PC-3 (cell line): Measurements from ENCODE around the gene SEMA3A. TPM values are rescaled to one million over a fixed set of nuclear protein-coding genes. Genes with fewer than 3 reads are reported as not detected.
A peak's percentile ranks its signal among the peaks of the same experiment; 100 is the strongest.

Experiments used
- ATAC-seq: fragments of 200-7000 bp; cut with Tn5 transposase; 2 replicates; pipeline ENCODE4 v1.9.1; 2020; ENCODE audit warnings: mild to moderate bottlenecking, moderate library complexity
- BruUV-seq: library from RNA; stranded (reverse); fragments of 400-500 nt; replicated peaks from 2 replicates; lab custom pipeline; 2021; lab: Mats Ljungman, UMichigan
- CTCF ChIA-PET: fragments of 300-600 bp; sonication (Branson Sonifier 250); formaldehyde crosslinking; loops from one replicate; lab custom pipeline; 2022; ENCODE audit warnings: antibody characterized with exemption; lab: Charles Lee
- POLR2A ChIA-PET: fragments of 300-600 bp; sonication (Branson Sonifier 250); formaldehyde crosslinking; loops from one replicate; lab custom pipeline; 2022; ENCODE audit warnings: antibody characterized with exemption; ENCODE audit not compliant: unreplicated experiment; lab: Charles Lee
- DNase-seq: peaks from one replicate; pipeline ENCODE4 v3.0.0-alpha.2; 2015
- H2AFZ ChIP-seq: fragments of 300-600 bp; sonication (generic); 2 replicates; pipeline ENCODE4 v1.6.0; 2016; ENCODE audit warnings: antibody characterized with exemption, low read length
- H3F3A ChIP-seq: fragments of 300-600 bp; sonication (generic); one replicate; pipeline ENCODE4 v1.6.0; 2017; ENCODE audit warnings: antibody characterized with exemption, low read length, control low read depth, mild to moderate bottlenecking; ENCODE audit not compliant: unreplicated experiment
- H3K27ac ChIP-seq: fragments of 300-600 bp; sonication (generic); 2 replicates; pipeline ENCODE4 v1.5.1; 2016; ENCODE audit warnings: mild to moderate bottlenecking, low read length
- H3K27me3 ChIP-seq: fragments of 300-600 bp; sonication (generic); 2 replicates; pipeline ENCODE4 v1.6.1; 2016; ENCODE audit warnings: low read length, mixed read lengths
- H3K36me3 ChIP-seq: fragments of 300-600 bp; sonication (generic); 2 replicates; pipeline ENCODE4 v1.6.1; 2016; ENCODE audit warnings: low read depth, mixed run types, low read length, mixed read lengths
- H3K4me1 ChIP-seq: fragments of 300-600 bp; sonication (generic); 2 replicates; pipeline ENCODE4 v1.5.1; 2016; ENCODE audit warnings: low read length; ENCODE audit not compliant: insufficient read depth
- H3K4me2 ChIP-seq: fragments of 300-600 bp; sonication (generic); 2 replicates; pipeline ENCODE4 v1.6.0; 2016; ENCODE audit warnings: low read length
- H3K4me3 ChIP-seq: fragments of 300-600 bp; sonication (generic); 2 replicates; pipeline ENCODE4 v1.5.1; 2016; ENCODE audit warnings: mild to moderate bottlenecking, low read length, mixed read lengths
- H3K79me2 ChIP-seq: fragments of 300-600 bp; sonication (generic); 2 replicates; pipeline ENCODE4 v1.6.1; 2017; ENCODE audit warnings: low read length, mixed read lengths
- H3K9ac ChIP-seq: fragments of 300-600 bp; sonication (generic); 2 replicates; pipeline ENCODE4 v1.6.0; 2016; ENCODE audit warnings: mild to moderate bottlenecking, low read length
- H3K9me2 ChIP-seq: fragments of 300-600 bp; sonication (generic); replicated peaks from 2 replicates; pipeline ENCODE4 v1.6.1; 2016; ENCODE audit warnings: mixed run types, low read length, mixed read lengths
- H3K9me3 ChIP-seq: fragments of 300-600 bp; sonication (generic); 2 replicates; pipeline ENCODE4 v1.6.1; 2016; ENCODE audit warnings: low read length, mixed read lengths
- H4K20me1 ChIP-seq: fragments of 300-600 bp; sonication (generic); 2 replicates; pipeline ENCODE4 v1.6.1; 2016; ENCODE audit warnings: low read length, mixed read lengths
- EZH2 ChIP-seq: fragments of 300-600 bp; sonication (generic); IDR thresholded peaks from one replicate; pipeline ENCODE4 v1.6.1; 2017; ENCODE audit warnings: antibody characterized with exemption, mild to moderate bottlenecking, low read length; ENCODE audit not compliant: unreplicated experiment
- EZH2phosphoT487 ChIP-seq: fragments of 300-600 bp; sonication (generic); IDR thresholded peaks from 2 replicates; pipeline ENCODE4 v1.6.1; 2018; ENCODE audit warnings: mild to moderate bottlenecking, antibody characterized with exemption, low read length, borderline replicate concordance
- intact Hi-C: fragments of 100-400 bp; cut with micrococcal nuclease; formaldehyde crosslinking; loops from 2 replicates; pipeline ENCODE4 v1.9.0; 2023
- total RNA-seq: library from RNA; depleted of rRNA; stranded (reverse); fragments of >200 nt; gene quantifications from 2 replicates; pipeline ENCODE4 v1.2.3, GENCODE V29; 2014
- TF ChIP-seq, protein P1 (sequence below): fragments of 300-600 bp; sonication (generic); conservative IDR thresholded peaks from 2 replicates; pipeline ENCODE4 v1.5.1; 2017; ENCODE audit warnings: antibody characterized with exemption, low read depth, mild to moderate bottlenecking, low read length

SEMA3A gene
- total RNA-seq, 1 experiment from 2014 or later, result 16.9 TPM

DNA sequence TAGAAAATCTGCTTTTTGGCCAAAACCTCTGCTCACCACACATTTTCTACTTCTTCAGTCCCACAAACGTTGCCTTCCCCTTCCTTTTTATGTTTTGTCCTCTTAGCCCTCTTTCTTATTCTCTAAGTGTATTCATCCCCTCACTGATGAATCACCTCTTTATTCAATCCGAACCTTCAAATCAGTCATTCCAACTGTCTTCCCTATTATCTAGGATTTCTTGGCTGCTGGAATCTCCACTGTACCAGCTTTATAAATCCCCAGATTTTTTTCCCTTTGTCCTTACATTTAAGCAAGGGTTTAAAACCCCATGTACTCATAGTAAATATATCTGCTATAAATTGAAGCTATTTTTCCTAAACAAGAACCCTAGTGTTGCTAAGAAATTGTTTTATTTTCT, 176.9 kb downstream of the SEMA3A start:
- no peaks in the 10 kb centered on the region for H4K20me1 ChIP-seq
- intact Hi-C loops, result no loop called here
- no peaks in the 10 kb centered on the region for H3F3A ChIP-seq
- ATAC-seq (no peak), DNase-seq (no peak)
- H3K9me3 ChIP-seq, result no peaks in the 10 kb centered on the region
- H3K4me2 ChIP-seq, result no peak overlapping the region
- POLR2A ChIA-PET, result interaction anchor here (0.5 kb wide), 1 partner anchor 18 kb away, joined by 3 read pairs; no protein-coding TSS in a partner anchor
- H2AFZ ChIP-seq, result no peak overlapping the region
- H3K9me2 ChIP-seq, result no peaks in the 10 kb centered on the region
- no peak overlapping the region for H3K4me3 ChIP-seq
- no peaks in the 10 kb centered on the region for H3K36me3 ChIP-seq
- H3K27ac ChIP-seq, result no peak overlapping the region
- TF ChIP-seq, protein P1, sequence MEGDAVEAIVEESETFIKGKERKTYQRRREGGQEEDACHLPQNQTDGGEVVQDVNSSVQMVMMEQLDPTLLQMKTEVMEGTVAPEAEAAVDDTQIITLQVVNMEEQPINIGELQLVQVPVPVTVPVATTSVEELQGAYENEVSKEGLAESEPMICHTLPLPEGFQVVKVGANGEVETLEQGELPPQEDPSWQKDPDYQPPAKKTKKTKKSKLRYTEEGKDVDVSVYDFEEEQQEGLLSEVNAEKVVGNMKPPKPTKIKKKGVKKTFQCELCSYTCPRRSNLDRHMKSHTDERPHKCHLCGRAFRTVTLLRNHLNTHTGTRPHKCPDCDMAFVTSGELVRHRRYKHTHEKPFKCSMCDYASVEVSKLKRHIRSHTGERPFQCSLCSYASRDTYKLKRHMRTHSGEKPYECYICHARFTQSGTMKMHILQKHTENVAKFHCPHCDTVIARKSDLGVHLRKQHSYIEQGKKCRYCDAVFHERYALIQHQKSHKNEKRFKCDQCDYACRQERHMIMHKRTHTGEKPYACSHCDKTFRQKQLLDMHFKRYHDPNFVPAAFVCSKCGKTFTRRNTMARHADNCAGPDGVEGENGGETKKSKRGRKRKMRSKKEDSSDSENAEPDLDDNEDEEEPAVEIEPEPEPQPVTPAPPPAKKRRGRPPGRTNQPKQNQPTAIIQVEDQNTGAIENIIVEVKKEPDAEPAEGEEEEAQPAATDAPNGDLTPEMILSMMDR, result no peak
- no peak for TF ChIP-seq EZH2phosphoT487
- TF ChIP-seq EZH2, result no peak
- H3K4me1 ChIP-seq, result peaks cover 51% of the 10 kb centered on the region
- no TSS peak for BruUV-seq
- H3K9ac ChIP-seq, result no peak overlapping the region
- no peaks in the 10 kb centered on the region for H3K79me2 ChIP-seq
- CTCF ChIA-PET, result no interaction called here
- no peaks in the 10 kb centered on the region for H3K27me3 ChIP-seq

DNA sequence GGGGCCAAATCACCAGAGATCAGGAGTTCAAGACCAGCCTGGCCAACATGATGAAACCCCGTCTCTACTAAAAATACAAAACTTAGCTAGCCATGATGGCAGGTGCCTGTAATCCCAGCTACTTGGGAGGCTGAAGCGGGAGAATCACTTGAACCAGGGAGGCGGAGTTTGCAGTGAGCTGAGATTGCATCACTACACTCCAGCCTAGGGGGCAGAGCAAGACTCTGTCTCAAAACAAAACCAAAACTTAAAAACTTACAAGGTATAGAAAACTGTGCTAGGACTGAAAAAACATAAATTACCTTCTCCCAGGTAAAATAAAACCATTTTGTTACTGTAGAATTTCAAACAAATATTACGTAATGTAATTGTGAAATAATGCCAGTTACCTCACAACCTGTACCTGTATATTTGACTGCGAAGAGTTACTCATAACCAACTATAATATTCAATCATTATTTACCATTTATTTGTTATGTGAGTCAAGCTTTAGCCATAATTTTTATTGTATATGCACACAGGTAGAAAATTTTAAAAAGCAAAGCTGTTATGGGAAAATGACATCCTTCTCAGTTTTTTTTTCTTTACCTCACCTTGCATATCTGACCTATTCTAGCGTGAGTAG, 180.9 kb downstream of the SEMA3A start:
- H3F3A ChIP-seq, result peaks cover 6% of the 10 kb centered on the region
- DNase-seq, result peak; percentile 84
- no peaks in the 10 kb centered on the region for H3K27me3 ChIP-seq
- no TSS peak for BruUV-seq
- no peaks in the 10 kb centered on the region for H3K9me3 ChIP-seq
- H3K79me2 ChIP-seq, result no peaks in the 10 kb centered on the region
- intact Hi-C loops, result no loop called here
- peaks cover 49% of the 10 kb centered on the region for H3K4me1 ChIP-seq
- POLR2A ChIA-PET, result interaction anchor here (0.5 kb wide), 1 partner anchor 1193 kb away, joined by 4 read pairs; no protein-coding TSS in a partner anchor
- peak overlapping the region; percentile 92 for H3K27ac ChIP-seq
- H3K4me3 ChIP-seq, result no peak overlapping the region
- TF ChIP-seq EZH2phosphoT487 (no peak), EZH2 (no peak)
- TF ChIP-seq, protein P1, result no peak
- peaks cover 4% of the 10 kb centered on the region; the same call in 1 of the 2 replicates for H3K36me3 ChIP-seq
- no peaks in the 10 kb centered on the region for H3K9me2 ChIP-seq
- CTCF ChIA-PET, result no interaction called here
- peak overlapping the region; percentile 49 for H3K4me2 ChIP-seq
- peak; percentile 82 for ATAC-seq
- H2AFZ ChIP-seq, result no peak overlapping the region
- H4K20me1 ChIP-seq, result no peaks in the 10 kb centered on the region
- H3K9ac ChIP-seq, result peak overlapping the region; percentile 66

DNA sequence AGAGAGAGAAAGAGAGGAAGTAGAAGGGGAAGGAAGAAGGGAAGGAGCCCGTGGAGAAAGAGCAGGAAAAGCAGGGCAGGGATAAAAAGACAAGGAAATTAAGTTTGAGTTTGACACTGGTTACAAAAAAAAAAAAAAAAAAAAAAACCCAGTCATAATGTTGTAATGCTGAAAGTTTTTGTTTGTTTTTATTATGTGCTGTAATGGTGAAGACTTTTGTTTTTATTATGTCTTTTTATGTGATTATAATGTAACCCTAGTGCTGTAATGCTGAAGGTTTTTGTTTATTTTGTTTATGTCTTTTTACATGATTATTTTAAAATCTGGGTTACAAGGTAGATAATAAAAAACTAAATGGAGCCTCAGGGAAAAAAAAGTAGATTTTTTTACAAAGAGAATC, 184.8 kb downstream of the SEMA3A start:
- Histone ChIP-seq H3K79me2 (no peaks in the 10 kb centered on the region), H3K9me2 (no peaks in the 10 kb centered on the region), H3F3A (peaks cover 6% of the 10 kb centered on the region), H3K4me3 (peak overlapping the region; percentile 24; the same call in 1 of the 2 replicates), H3K4me1 (peaks cover 39% of the 10 kb centered on the region), H3K4me2 (peak overlapping the region; percentile 52), H3K9ac (peak overlapping the region; percentile 48), H3K27me3 (no peaks in the 10 kb centered on the region), H4K20me1 (no peaks in the 10 kb centered on the region), H3K36me3 (peaks cover 8% of the 10 kb centered on the region; the same call in 1 of the 2 replicates), H3K27ac (peak overlapping the region; percentile 83), H3K9me3 (no peaks in the 10 kb centered on the region), H2AFZ (no peak overlapping the region)
- POLR2A ChIA-PET, result no interaction called here
- no peak for DNase-seq
- no TSS peak for BruUV-seq
- TF ChIP-seq EZH2phosphoT487, result no peak
- TF ChIP-seq EZH2, result no peak
- TF ChIP-seq, protein P1, result no peak
- intact Hi-C loops, result no loop called here
- CTCF ChIA-PET, result no interaction called here
- ATAC-seq, result no peak
